HK-2 (cell line): ENCODE data around the gene FBLN5.
A peak's percentile ranks its signal among the peaks of the same experiment; 100 is the strongest.
"Not testable (repeated sequence)": the region's sequence is repeated elsewhere in the genome, so short reads cannot be mapped to it uniquely, and the experiment has no call there.

ENCODE experiments used
- DNase-seq: peaks from one replicate; pipeline ENCODE4 v3.0.0-alpha.2; 2018; ENCODE audit not compliant: unreplicated experiment

FBLN5 gene

GRCh38 chr14:91884664-91885063, 62.8 kb downstream of the FBLN5 start:
- no peak for DNase-seq

GRCh38 chr14:91883753-91884152, 63.7 kb downstream of the FBLN5 start:
- no peak for DNase-seq

GRCh38 chr14:91882776-91883175, 64.7 kb downstream of the FBLN5 start:
- DNase-seq, result no peak

- DNase-seq, result no peak
Measured at GRCh38 chr14:91882369-91882768, 65.1 kb downstream of the FBLN5 start.

GRCh38 chr14:91879196-91879595, 68.3 kb downstream of the FBLN5 start:
- no peak for DNase-seq

- no peak for DNase-seq
Measured at GRCh38 chr14:91878274-91878673, 69.2 kb downstream of the FBLN5 start.

GRCh38 chr14:91877376-91877915, 70.0 kb downstream of the FBLN5 start:
- no peak for DNase-seq

- DNase-seq, result no peak
Measured at GRCh38 chr14:91876492-91876891, 71.0 kb downstream of the FBLN5 start.

GRCh38 chr14:91875525-91876286, 71.8 kb downstream of the FBLN5 start:
- DNase-seq, result no peak

- peak; percentile 30 for DNase-seq
Measured at GRCh38 chr14:91873471-91874415, 73.8 kb downstream of the FBLN5 start.

- DNase-seq, result no peak
Measured at GRCh38 chr14:91872517-91873470, 74.7 kb downstream of the FBLN5 start.

- no peak for DNase-seq
Measured at GRCh38 chr14:91872011-91872501, 75.4 kb downstream of the FBLN5 start.

- not testable (repeated sequence) for DNase-seq
Measured at GRCh38 chr14:91871401-91871800, 76.1 kb downstream of the FBLN5 start.

GRCh38 chr14:91870890-91871289, 76.6 kb downstream of the FBLN5 start:
- DNase-seq, result no peak

- peak; percentile 14 for DNase-seq
Measured at GRCh38 chr14:91870001-91870400, 77.5 kb downstream of the FBLN5 start.

- no peak for DNase-seq
Measured at GRCh38 chr14:91869556-91869955, 77.9 kb downstream of the FBLN5 start.

- no peak for DNase-seq
Measured at GRCh38 chr14:91867316-91867988, 80.0 kb downstream of the FBLN5 start, which contains the start of gene TC2N. TC2N (minus strand) TSS chr14:91867536; CDS start chr14:91813769, 53,767 bp downstream.

- DNase-seq, result no peak
Measured at GRCh38 chr14:91866511-91867295, 80.8 kb downstream of the FBLN5 start.

- DNase-seq, result no peak
Measured at GRCh38 chr14:91866061-91866460, 81.4 kb downstream of the FBLN5 start.

- DNase-seq, result no peak
Measured at GRCh38 chr14:91862417-91862816, 85.1 kb downstream of the FBLN5 start.
